Testis (tissue), 2 donors: Measurements from ENCODE around the gene MZT2B.

ENCODE experiments used
- CTCF ChIP-seq, 3 experiments: fragments of 450-650 bp in 2 of 3; fragments of 200-600 bp in 1 of 3; sonication (generic) in 1 of 3; IDR thresholded peaks; one replicate each; pipeline ENCODE4 v1.5.1; 2016 to 2019; ENCODE audit warnings: antibody characterized with exemption in 3 of 3, mild to moderate bottlenecking in 2 of 3, moderate library complexity in 1 of 3
- POLR2A ChIP-seq: fragments of 450-650 bp; IDR thresholded peaks from one replicate; pipeline ENCODE4 v1.6.1; 2017; ENCODE audit warnings: antibody characterized with exemption, mild to moderate bottlenecking, moderate library complexity

DNA sequence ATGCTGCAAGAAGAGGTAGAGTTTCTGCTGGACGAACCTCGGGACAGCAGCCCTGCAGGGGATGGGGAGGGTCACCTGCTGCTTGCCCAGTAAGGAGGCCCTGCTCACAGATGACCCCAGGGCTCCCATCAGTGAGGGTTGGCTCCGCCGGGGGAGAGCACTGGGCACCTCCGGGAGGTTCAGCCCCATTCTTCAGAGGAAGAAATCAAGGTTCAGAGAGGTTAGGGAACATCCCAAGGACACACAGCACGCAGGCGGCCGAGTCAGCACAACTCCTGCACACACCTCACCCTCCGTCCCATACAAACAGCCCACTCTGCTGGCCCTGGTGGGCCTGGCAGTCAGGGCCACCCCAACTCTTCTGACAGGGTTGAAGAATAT is 25.4 kb upstream of the MZT2B start:
- TF ChIP-seq POLR2A (no peak), CTCF (IDR thresholded peaks at IDR 0.05) (no peak)
